DOHH2 (cell line): ENCODE data around the gene GAST.

Source experiments
- H3F3A ChIP-seq: fragments of 200-600 bp; sonication (generic), shearing (Covaris generic); 2 replicates; pipeline ENCODE4 v1.6.0; 2016; ENCODE audit warnings: antibody characterized with exemption, mild to moderate bottlenecking; ENCODE audit not compliant: control insufficient read depth, insufficient read depth
- H3K27ac ChIP-seq: fragments of 200-600 bp; sonication (generic); 2 replicates; pipeline ENCODE4 v1.5.1; 2014; ENCODE audit warnings: low read depth, mild to moderate bottlenecking, low read length, moderate library complexity
- H3K27me3 ChIP-seq: fragments of 200-600 bp; sonication (generic); 2 replicates; pipeline ENCODE4 v1.6.1; 2014; ENCODE audit warnings: mild to moderate bottlenecking, low read length, mixed read lengths; ENCODE audit not compliant: control insufficient read depth
- H3K36me3 ChIP-seq: fragments of 200-600 bp; sonication (generic); 2 replicates; pipeline ENCODE4 v1.6.1; 2014; ENCODE audit warnings: mild to moderate bottlenecking, low read length, moderate library complexity, mixed read lengths; ENCODE audit not compliant: control insufficient read depth
- H3K4me1 ChIP-seq: fragments of 200-600 bp; sonication (generic); 2 replicates; pipeline ENCODE4 v1.6.1; 2014; ENCODE audit warnings: mild to moderate bottlenecking, low read length, mixed read lengths; ENCODE audit not compliant: control insufficient read depth
- H3K4me2 ChIP-seq: fragments of 200-600 bp; sonication (generic); 2 replicates; pipeline ENCODE4 v1.6.0; 2014; ENCODE audit warnings: mild to moderate bottlenecking, low read length, moderate library complexity
- H3K4me3 ChIP-seq: fragments of 200-600 bp; sonication (generic); 2 replicates; pipeline ENCODE4 v1.5.1; 2014; ENCODE audit warnings: mild to moderate bottlenecking, low read length, mixed read lengths
- H3K79me2 ChIP-seq: fragments of 200-600 bp; sonication (generic); 2 replicates; pipeline ENCODE4 v1.6.1; 2014; ENCODE audit warnings: mild to moderate bottlenecking, low read length, mixed read lengths; ENCODE audit not compliant: control insufficient read depth
- H3K9me2 ChIP-seq: fragments of 200-600 bp; sonication (generic); replicated peaks from 2 replicates; pipeline ENCODE4 v1.6.1; 2014; ENCODE audit warnings: mild to moderate bottlenecking, low read length, mixed read lengths; ENCODE audit not compliant: control insufficient read depth
- H3K9me3 ChIP-seq: fragments of 200-600 bp; sonication (generic); 2 replicates; pipeline ENCODE4 v1.6.1; 2014; ENCODE audit warnings: antibody characterized with exemption, low read length, mixed read lengths; ENCODE audit not compliant: control insufficient read depth, insufficient read depth
- H4K20me1 ChIP-seq: fragments of 200-600 bp; sonication (generic); 2 replicates; pipeline ENCODE4 v1.6.0; 2014; ENCODE audit warnings: low read depth, mild to moderate bottlenecking, antibody characterized with exemption, low read length, moderate library complexity; ENCODE audit not compliant: control insufficient read depth, insufficient read depth
- CTCF ChIP-seq: fragments of 200-600 bp; sonication (generic); IDR thresholded peaks from one replicate; pipeline ENCODE4 v1.5.1; 2014; ENCODE audit warnings: antibody characterized with exemption, mild to moderate bottlenecking, low read depth, low read length; ENCODE audit not compliant: poor library complexity, severe bottlenecking
- EZH2phosphoT487 ChIP-seq: fragments of 200-600 bp; sonication (generic); IDR thresholded peaks from 2 replicates; pipeline ENCODE4 v1.6.1; 2017; ENCODE audit warnings: borderline replicate concordance, mild to moderate bottlenecking, antibody characterized with exemption, low read length, moderate library complexity, mixed read lengths

GAST gene

GRCh38 chr17:41686281-41686680, 25.9 kb upstream of the GAST start:
- no peak for TF ChIP-seq EZH2phosphoT487
- no peak for TF ChIP-seq CTCF
- Histone ChIP-seq H3F3A (peaks cover 18% of the 10 kb centered on the region), H3K4me1 (peaks cover 17% of the 10 kb centered on the region), H3K9me2 (no peaks in the 10 kb centered on the region), H3K27me3 (peaks cover 13% of the 10 kb centered on the region), H3K4me3 (no peak overlapping the region), H3K27ac (no peak overlapping the region), H4K20me1 (peaks cover 18% of the 10 kb centered on the region), H3K9me3 (no peaks in the 10 kb centered on the region), H3K36me3 (peaks cover 24% of the 10 kb centered on the region), H3K79me2 (peaks cover 29% of the 10 kb centered on the region), H3K4me2 (no peak overlapping the region)

- Histone ChIP-seq H3K4me2 (peak overlapping the region; percentile 68), H3K9me3 (no peaks in the 10 kb centered on the region), H3K79me2 (peaks cover 29% of the 10 kb centered on the region), H3K27me3 (peaks cover 10% of the 10 kb centered on the region; the same call in 1 of the 2 replicates), H3K4me1 (peaks cover 17% of the 10 kb centered on the region), H3K9me2 (no peaks in the 10 kb centered on the region), H3K36me3 (peaks cover 42% of the 10 kb centered on the region), H3F3A (peaks cover 36% of the 10 kb centered on the region), H3K4me3 (peak overlapping the region; percentile 78), H4K20me1 (peaks cover 23% of the 10 kb centered on the region), H3K27ac (peak overlapping the region; percentile 52)
- TF ChIP-seq EZH2phosphoT487 (no peak), CTCF (peak; percentile 86)
These were observed 24.1 kb upstream of the GAST start for GRCh38 chr17:41687828-41688640.

GRCh38 chr17:41688641-41689496, 23.3 kb upstream of the GAST start, which contains the start of gene EIF1:
Gene EIF1, plus strand, starts transcription at chr17:41688885. Its CDS starts 154 bp downstream, at chr17:41689039.
- H3K4me2 ChIP-seq: peak within 1 kb of the TSS; percentile 86
- H3K4me3 ChIP-seq: peak within 1 kb of the TSS; percentile 84
- no peak for TF ChIP-seq EZH2phosphoT487
- TF ChIP-seq CTCF: no peak
- H3K9me2 ChIP-seq: no peaks in the 10 kb centered on the region
- H3K4me1 ChIP-seq: peaks cover 17% of the 10 kb centered on the region
- H3K27ac ChIP-seq: peak within 1 kb of the TSS; percentile 75
- peaks cover 29% of the 10 kb centered on the region for H3K79me2 ChIP-seq
- peaks cover 48% of the 10 kb centered on the region for H3K36me3 ChIP-seq
- H3K9me3 ChIP-seq: no peaks in the 10 kb centered on the region
- H3F3A ChIP-seq: peaks cover 44% of the 10 kb centered on the region
- peaks cover 5% of the 10 kb centered on the region; the same call in 1 of the 2 replicates for H3K27me3 ChIP-seq
- H4K20me1 ChIP-seq: peaks cover 23% of the 10 kb centered on the region
